Posterior vena cava (tissue), 2 donors: Measurements from ENCODE around the gene ZNF710. TPM values are rescaled to one million over a fixed set of nuclear protein-coding genes. Genes with fewer than 3 reads are reported as not detected.
"Not testable (repeated sequence)": the region's sequence is repeated elsewhere in the genome, so short reads cannot be mapped to it uniquely, and the experiment has no call there.

ENCODE experiments used
- DNase-seq: peaks from one replicate; pipeline ENCODE4 v3.0.0-alpha.2; 2020; ENCODE audit warnings: low spot score
- intact Hi-C, 2 donors: fragments of 100-400 bp; cut with DNase I; formaldehyde crosslinking; loops; one replicate each; pipeline versions ENCODE4 v1.14.1 to v1.14.2; 2022 to 2023
- long read RNA-seq, 2 donors: library from polyadenylated mRNA; unstranded; transcript quantifications; one replicate each; pipeline ENCODE4 v2.0.0, GENCODE V29; 2020 to 2021
- total RNA-seq, 2 donors: library from RNA; stranded (reverse); fragmentation: NEBNext Ultra II Directional; extraction: Animal tissue kit (Norgen Biotek cat#: 25700); gene quantifications; one replicate each; pipeline ENCODE4 v1.2.1, GENCODE V29; 2021
- donor health status: DM: yes; HTN: yes; CAD: no.
- donor health status: DM: yes; HTN: yes; CAD: no.

Gene ZNF710
- 10 to 100 TPM; 11.6 to 13.3 TPM for total RNA-seq
- long read RNA-seq, donor 1, full-length matches to known transcripts: 1 of 4 reads
- long read RNA-seq, donor 1, partial matches to known transcripts: 0 of 4 reads
- long read RNA-seq, donor 1, other reads (novel, unspliced or antisense): 3 of 4 reads
- long read RNA-seq, donor 2, partial matches to known transcripts: 0 of 4 reads
- long read RNA-seq, donor 2, other reads (novel, unspliced or antisense): 4 of 4 reads

GRCh38 chr15:90001062-90001682 lies at the start of gene ZNF710:
Gene ZNF710, plus strand, starts transcription at chr15:90001324. Its CDS starts 65,814 bp downstream, at chr15:90067138.
- peak; percentile 84 for DNase-seq
- intact Hi-C loops: loop anchor here (5.0 to 10.0 kb wide), 3 partner anchors 64 to 224 kb away; no protein-coding TSS in a partner anchor

- intact Hi-C loops: no loop called here
- DNase-seq: no peak
Measured at GRCh38 chr15:89954541-89954940, 46.6 kb upstream of the ZNF710 start.

GRCh38 chr15:89955449-89955998 lies 45.6 kb upstream of the ZNF710 start:
- DNase-seq: peak; percentile 40
- intact Hi-C loops: not testable (repeated sequence)

- intact Hi-C loops: no loop called here
- peak; percentile 60 for DNase-seq
Measured at GRCh38 chr15:89958107-89958805, 42.9 kb upstream of the ZNF710 start.

GRCh38 chr15:89963301-89964231 lies 37.6 kb upstream of the ZNF710 start:
- peak; percentile 51 for DNase-seq

GRCh38 chr15:89964232-89964954 lies 36.7 kb upstream of the ZNF710 start:
- peak; percentile 6 for DNase-seq
- intact Hi-C loops: no loop called here

More at GRCh38 chr15:89963301-89964231, 37.6 kb upstream of the ZNF710 start:
- intact Hi-C loops: no loop called here

GRCh38 chr15:89967881-89968280 lies 33.2 kb upstream of the ZNF710 start:
- intact Hi-C loops: no loop called here
- peak; percentile 23 for DNase-seq

- DNase-seq: peak; percentile 71
- intact Hi-C loops: no loop called here
Measured at GRCh38 chr15:89971592-89971997, 29.5 kb upstream of the ZNF710 start.

- no peak for DNase-seq
- intact Hi-C loops: no loop called here
Measured at GRCh38 chr15:89972085-89972484, 29.0 kb upstream of the ZNF710 start.

- intact Hi-C loops: no loop called here
- DNase-seq: peak; percentile 16
Measured at GRCh38 chr15:89975482-89976245, 25.5 kb upstream of the ZNF710 start.

- intact Hi-C loops: no loop called here
- DNase-seq: no peak
Measured at GRCh38 chr15:89976246-89976600, 24.9 kb upstream of the ZNF710 start.

GRCh38 chr15:89977836-89978235 lies 23.3 kb upstream of the ZNF710 start:
- DNase-seq: peak; percentile 38
- intact Hi-C loops: not testable (repeated sequence)

- DNase-seq: peak; percentile 41
- intact Hi-C loops: no loop called here
Measured at GRCh38 chr15:89978914-89979313, 22.2 kb upstream of the ZNF710 start.

GRCh38 chr15:89980896-89981295 lies 20.2 kb upstream of the ZNF710 start:
- DNase-seq: no peak
- intact Hi-C loops: no loop called here

- intact Hi-C loops: no loop called here
- no peak for DNase-seq
Measured at GRCh38 chr15:89982315-89983055, 18.6 kb upstream of the ZNF710 start.

GRCh38 chr15:89984001-89984400 lies 17.1 kb upstream of the ZNF710 start:
- DNase-seq: no peak
- intact Hi-C loops: no loop called here

GRCh38 chr15:89984421-89985010 lies 16.6 kb upstream of the ZNF710 start:
- DNase-seq: no peak
- intact Hi-C loops: no loop called here
